ENCODE measurements around the gene CYB561D1.

Gene CYB561D1

GRCh38 chr1:109492779-109493178 is 1.1 kb upstream of the CYB561D1 start:
- Histone ChIP-seq H3K9me2 (replicated peaks; ENCODE audit: insufficient read depth, low read length) (no peaks in the 10 kb centered on the region), H3K27ac (ENCODE audit: low read length) (no peak overlapping the region), H3K9me3 (replicated peaks; ENCODE audit: insufficient read depth, low read length) (no peaks in the 10 kb centered on the region), H4K20me1 (ENCODE audit: insufficient read depth, low read length) (no peaks in the 10 kb centered on the region), H2AFZ (ENCODE audit: low read length) (no peak overlapping the region), H3F3A (ENCODE audit: insufficient read depth, low read length) (no peaks in the 10 kb centered on the region), H3K9ac (ENCODE audit: low read length) (no peak overlapping the region), H3K4me3 (ENCODE audit: low read length) (no peak overlapping the region), H3K27me3 (replicated peaks; ENCODE audit: insufficient read depth, low read length) (no peaks in the 10 kb centered on the region), H3K4me2 (ENCODE audit: low read depth, low read length) (no peak overlapping the region), H3K79me2 (ENCODE audit: low read length) (peaks cover 3% of the 10 kb centered on the region; the same call in 1 of the 2 replicates), H3K36me3 (replicated peaks; ENCODE audit: insufficient read depth, low read length) (no peaks in the 10 kb centered on the region), H3K4me1 (ENCODE audit: low read length) (0 out of 2 replicates have a peak, but pooled peaks cover 2% of the 10 kb centered on the region)
- TF ChIP-seq CTCF (IDR thresholded peaks at IDR 0.05; ENCODE audit: low read length) (no peak), EZH2 (optimal IDR thresholded peaks at IDR 0.05; ENCODE audit: low read depth, low read length) (no peak), EZH2phosphoT487 (IDR thresholded peaks at IDR 0.05; ENCODE audit: low read length) (no peak)
- DNase-seq, result no peak

GRCh38 chr1:109493227-109493626 is 667 bp upstream of the CYB561D1 start:
- Histone ChIP-seq H3K9me3 (replicated peaks; ENCODE audit: insufficient read depth, low read length) (no peaks in the 10 kb centered on the region), H3K9me2 (replicated peaks; ENCODE audit: insufficient read depth, low read length) (no peaks in the 10 kb centered on the region), H3K4me3 (ENCODE audit: low read length) (no peak overlapping the region), H3K79me2 (ENCODE audit: low read length) (peaks cover 3% of the 10 kb centered on the region; the same call in 1 of the 2 replicates), H3K27ac (ENCODE audit: low read length) (no peak overlapping the region), H3F3A (ENCODE audit: insufficient read depth, low read length) (no peaks in the 10 kb centered on the region), H4K20me1 (ENCODE audit: insufficient read depth, low read length) (no peaks in the 10 kb centered on the region), H2AFZ (ENCODE audit: low read length) (peak overlapping the region; percentile 56), H3K36me3 (replicated peaks; ENCODE audit: insufficient read depth, low read length) (no peaks in the 10 kb centered on the region), H3K4me1 (ENCODE audit: low read length) (0 out of 2 replicates have a peak, but pooled peaks cover 2% of the 10 kb centered on the region), H3K4me2 (ENCODE audit: low read depth, low read length) (no peak overlapping the region; the same call in 1 of the 2 replicates), H3K27me3 (replicated peaks; ENCODE audit: insufficient read depth, low read length) (no peaks in the 10 kb centered on the region), H3K9ac (ENCODE audit: low read length) (no peak overlapping the region; the same call in 1 of the 2 replicates)
- DNase-seq, result no peak
- TF ChIP-seq EZH2phosphoT487 (IDR thresholded peaks at IDR 0.05; ENCODE audit: low read length) (no peak), CTCF (IDR thresholded peaks at IDR 0.05; ENCODE audit: low read length) (no peak), EZH2 (optimal IDR thresholded peaks at IDR 0.05; ENCODE audit: low read depth, low read length) (no peak)

GRCh38 chr1:109495738-109496137 is 1.8 kb downstream of the CYB561D1 start:
- Histone ChIP-seq H4K20me1 (ENCODE audit: insufficient read depth, low read length) (no peaks in the 10 kb centered on the region), H3K79me2 (ENCODE audit: low read length) (peaks cover 3% of the 10 kb centered on the region; the same call in 1 of the 2 replicates), H3K27me3 (replicated peaks; ENCODE audit: insufficient read depth, low read length) (no peaks in the 10 kb centered on the region), H3K36me3 (replicated peaks; ENCODE audit: insufficient read depth, low read length) (no peaks in the 10 kb centered on the region), H3K4me3 (ENCODE audit: low read length) (no peak overlapping the region), H3K4me1 (ENCODE audit: low read length) (0 out of 2 replicates have a peak, but pooled peaks cover 2% of the 10 kb centered on the region), H3K9ac (ENCODE audit: low read length) (no peak overlapping the region), H3K9me3 (replicated peaks; ENCODE audit: insufficient read depth, low read length) (no peaks in the 10 kb centered on the region), H3K4me2 (ENCODE audit: low read depth, low read length) (no peak overlapping the region), H3K9me2 (replicated peaks; ENCODE audit: insufficient read depth, low read length) (no peaks in the 10 kb centered on the region), H2AFZ (ENCODE audit: low read length) (no peak overlapping the region), H3F3A (ENCODE audit: insufficient read depth, low read length) (no peaks in the 10 kb centered on the region), H3K27ac (ENCODE audit: low read length) (no peak overlapping the region)
- TF ChIP-seq EZH2 (optimal IDR thresholded peaks at IDR 0.05; ENCODE audit: low read depth, low read length), result no peak
- TF ChIP-seq EZH2phosphoT487 (IDR thresholded peaks at IDR 0.05; ENCODE audit: low read length), result no peak
- no peak for TF ChIP-seq CTCF (IDR thresholded peaks at IDR 0.05; ENCODE audit: low read length)
- DNase-seq, result no peak
